Smooth muscle cell (in vitro differentiated cells): ENCODE results near the gene MICA. TPM values are rescaled to one million over a fixed set of nuclear protein-coding genes. Genes with fewer than 3 reads are reported as not detected.

Experiments used
- DNase-seq: peaks from one replicate; lab custom pipeline; 2025; ENCODE audit not compliant: unreplicated experiment; lab: John Stamatoyannopoulos, UW
- H2AFZ ChIP-seq: fragments of 200-600 bp; sonication (generic); 2 replicates; pipeline ENCODE4 v1.6.0; 2016; ENCODE audit warnings: antibody characterized with exemption, low read depth, mild to moderate bottlenecking
- H3F3A ChIP-seq: fragments of 200-600 bp; sonication (generic); 2 replicates; pipeline ENCODE4 v1.6.0; 2017; ENCODE audit warnings: antibody characterized with exemption, low read depth
- H3K27ac ChIP-seq: fragments of 200-600 bp; sonication (generic); 2 replicates; pipeline ENCODE4 v1.5.1; 2016; ENCODE audit warnings: low read depth, mild to moderate bottlenecking
- H3K27me3 ChIP-seq: fragments of 200-600 bp; sonication (generic); 2 replicates; pipeline ENCODE4 v1.6.1; 2016; ENCODE audit warnings: low read depth, mild to moderate bottlenecking
- H3K36me3 ChIP-seq: fragments of 200-600 bp; sonication (generic); 2 replicates; pipeline ENCODE4 v1.5.1; 2016; ENCODE audit warnings: low read depth
- H3K4me1 ChIP-seq: fragments of 200-600 bp; sonication (generic); 2 replicates; pipeline ENCODE4 v1.5.1; 2016; ENCODE audit warnings: low read depth
- H3K4me2 ChIP-seq: fragments of 200-600 bp; sonication (generic); 2 replicates; pipeline ENCODE4 v1.6.0; 2016; ENCODE audit warnings: mild to moderate bottlenecking
- H3K4me3 ChIP-seq: fragments of 200-600 bp; sonication (generic); 2 replicates; pipeline ENCODE4 v1.5.1; 2016; ENCODE audit warnings: mild to moderate bottlenecking
- H3K79me2 ChIP-seq: fragments of 200-600 bp; sonication (generic); 2 replicates; pipeline ENCODE4 v1.6.0; 2016; ENCODE audit warnings: low read depth, mild to moderate bottlenecking
- H3K9ac ChIP-seq: fragments of 200-600 bp; sonication (generic); 2 replicates; pipeline ENCODE4 v1.6.0; 2016; ENCODE audit warnings: low read depth
- H3K9me3 ChIP-seq: fragments of 200-600 bp; sonication (generic); replicated peaks from 2 replicates; pipeline ENCODE4 v1.5.1; 2016; ENCODE audit warnings: low read depth
- H4K20me1 ChIP-seq: fragments of 200-600 bp; sonication (generic); 2 replicates; pipeline ENCODE4 v1.6.0; 2016; ENCODE audit warnings: low read depth
- WGBS: methylation state at CpG from one replicate; pipeline ENCODE4 v1.1.7; 2016; ENCODE audit warnings: low lambda C conversion rate; 5-methylcytosine and 5-hydroxymethylcytosine counted together
- polyA plus RNA-seq: library from polyadenylated mRNA; unstranded; fragments of >200 nt; fragmentation: Nextera tagmentation; extraction: Ambion mirVana; gene quantifications from 2 replicates; pipeline ENCODE4 v1.2.1, GENCODE V29; 2016
- total RNA-seq: library from RNA; depleted of rRNA; stranded (reverse); fragments of >200 nt; gene quantifications from 2 replicates; pipeline ENCODE4 v1.2.3, GENCODE V29; 2014
- TF ChIP-seq, protein P1 (sequence below): fragments of 200-600 bp; sonication (generic); IDR thresholded peaks from 2 replicates; pipeline ENCODE4 v1.5.1; 2017; ENCODE audit warnings: borderline replicate concordance, mild to moderate bottlenecking, antibody characterized with exemption; ENCODE audit not compliant: insufficient read depth, poor library complexity, severe bottlenecking

The MICA gene
- total and polyA plus RNA-seq, 2 experiments from 2014 or later: 54.2 to 60.8 TPM

DNA sequence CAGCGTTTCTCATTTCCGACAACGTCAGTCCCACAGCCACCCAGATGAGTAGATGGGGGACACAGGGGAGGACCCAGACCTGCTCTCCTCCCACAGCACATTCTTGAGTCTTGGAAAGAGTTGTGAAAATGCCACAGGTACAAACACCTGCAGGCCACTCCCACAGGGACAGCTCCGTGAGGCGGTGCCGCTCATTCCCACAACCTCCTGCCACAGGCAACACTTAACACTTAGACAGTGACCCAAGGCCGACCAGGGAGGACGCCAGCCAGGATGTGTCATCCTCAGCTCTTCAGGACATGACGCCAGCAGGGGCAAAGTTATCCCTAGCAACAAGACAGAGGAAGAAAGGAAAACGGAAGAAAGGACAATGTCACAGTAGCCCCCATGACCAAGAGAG, 23.5 kb upstream of the MICA start:
- no peak for DNase-seq

DNA sequence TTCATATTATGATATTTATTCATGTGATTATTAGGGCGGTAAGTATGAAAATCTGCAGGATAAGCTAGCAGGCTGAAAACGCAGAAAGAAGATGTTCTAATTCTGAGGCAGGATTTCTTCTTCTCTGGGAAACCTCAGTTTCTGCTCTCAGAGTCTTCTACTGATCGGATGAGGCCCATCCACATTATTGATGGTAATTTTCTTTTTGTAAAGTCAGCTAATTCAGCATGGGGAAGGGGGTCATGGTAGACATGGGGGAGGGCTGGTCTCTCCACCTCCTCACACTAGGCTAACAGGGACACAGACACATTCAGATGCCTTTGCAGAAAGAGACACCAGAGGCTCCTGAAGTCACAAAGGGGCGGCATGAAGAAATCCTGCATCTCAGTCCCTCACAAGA, 21.7 kb upstream of the MICA start:
- H3K9ac ChIP-seq: no peak overlapping the region
- no peak for DNase-seq
- no peaks in the 10 kb centered on the region for H3K36me3 ChIP-seq
- 61% methylated on average over 4 of the region's 4 CpGs for WGBS
- no peak overlapping the region for H2AFZ ChIP-seq
- no peaks in the 10 kb centered on the region for H3K79me2 ChIP-seq
- TF ChIP-seq, protein P1, sequence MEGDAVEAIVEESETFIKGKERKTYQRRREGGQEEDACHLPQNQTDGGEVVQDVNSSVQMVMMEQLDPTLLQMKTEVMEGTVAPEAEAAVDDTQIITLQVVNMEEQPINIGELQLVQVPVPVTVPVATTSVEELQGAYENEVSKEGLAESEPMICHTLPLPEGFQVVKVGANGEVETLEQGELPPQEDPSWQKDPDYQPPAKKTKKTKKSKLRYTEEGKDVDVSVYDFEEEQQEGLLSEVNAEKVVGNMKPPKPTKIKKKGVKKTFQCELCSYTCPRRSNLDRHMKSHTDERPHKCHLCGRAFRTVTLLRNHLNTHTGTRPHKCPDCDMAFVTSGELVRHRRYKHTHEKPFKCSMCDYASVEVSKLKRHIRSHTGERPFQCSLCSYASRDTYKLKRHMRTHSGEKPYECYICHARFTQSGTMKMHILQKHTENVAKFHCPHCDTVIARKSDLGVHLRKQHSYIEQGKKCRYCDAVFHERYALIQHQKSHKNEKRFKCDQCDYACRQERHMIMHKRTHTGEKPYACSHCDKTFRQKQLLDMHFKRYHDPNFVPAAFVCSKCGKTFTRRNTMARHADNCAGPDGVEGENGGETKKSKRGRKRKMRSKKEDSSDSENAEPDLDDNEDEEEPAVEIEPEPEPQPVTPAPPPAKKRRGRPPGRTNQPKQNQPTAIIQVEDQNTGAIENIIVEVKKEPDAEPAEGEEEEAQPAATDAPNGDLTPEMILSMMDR: no peak
- H3K27me3 ChIP-seq: peaks cover 11% of the 10 kb centered on the region
- no peaks in the 10 kb centered on the region for H3F3A ChIP-seq
- no peak overlapping the region for H3K27ac ChIP-seq
- no peak overlapping the region for H3K4me2 ChIP-seq
- H3K4me1 ChIP-seq: no peaks in the 10 kb centered on the region
- no peaks in the 10 kb centered on the region for H4K20me1 ChIP-seq
- H3K4me3 ChIP-seq: no peak overlapping the region
- no peaks in the 10 kb centered on the region for H3K9me3 ChIP-seq

More for the DNA sequence above, 23.5 kb upstream of the MICA start:
- no peak overlapping the region for H3K4me2 ChIP-seq
- H2AFZ ChIP-seq: no peak overlapping the region
- H3K4me1 ChIP-seq: no peaks in the 10 kb centered on the region
- no peak overlapping the region for H3K27ac ChIP-seq
- peaks cover 14% of the 10 kb centered on the region for H3K27me3 ChIP-seq
- no peaks in the 10 kb centered on the region for H3K9me3 ChIP-seq
- H3K36me3 ChIP-seq: no peaks in the 10 kb centered on the region
- H3F3A ChIP-seq: no peaks in the 10 kb centered on the region
- WGBS: 62% methylated on average over 10 of the region's 10 CpGs
- TF ChIP-seq, protein P1: no peak
- no peak overlapping the region for H3K9ac ChIP-seq
- H3K4me3 ChIP-seq: no peak overlapping the region
- H4K20me1 ChIP-seq: no peaks in the 10 kb centered on the region
- no peaks in the 10 kb centered on the region for H3K79me2 ChIP-seq

GRCh38 chr6:31383149-31383548, 20.2 kb upstream of the MICA start:
- H3K79me2 ChIP-seq: no peaks in the 10 kb centered on the region
- H3K9me3 ChIP-seq: no peaks in the 10 kb centered on the region
- H4K20me1 ChIP-seq: no peaks in the 10 kb centered on the region
- no peak overlapping the region for H3K4me2 ChIP-seq
- no peak overlapping the region for H3K4me3 ChIP-seq
- WGBS: 58% methylated on average over 5 of the region's 5 CpGs
- TF ChIP-seq, protein P1: no peak
- no peaks in the 10 kb centered on the region for H3K4me1 ChIP-seq
- H2AFZ ChIP-seq: no peak overlapping the region
- H3K36me3 ChIP-seq: no peaks in the 10 kb centered on the region
- H3K27ac ChIP-seq: no peak overlapping the region
- H3K9ac ChIP-seq: no peak overlapping the region
- DNase-seq: no peak
- H3K27me3 ChIP-seq: peaks cover 5% of the 10 kb centered on the region
- no peaks in the 10 kb centered on the region for H3F3A ChIP-seq

GRCh38 chr6:31385041-31385440, 18.4 kb upstream of the MICA start:
- TF ChIP-seq, protein P1: no peak
- no peak overlapping the region for H3K27ac ChIP-seq
- DNase-seq: no peak
- no peak overlapping the region for H3K9ac ChIP-seq
- H3K4me2 ChIP-seq: no peak overlapping the region
- H3K36me3 ChIP-seq: no peaks in the 10 kb centered on the region
- H4K20me1 ChIP-seq: no peaks in the 10 kb centered on the region
- no peaks in the 10 kb centered on the region for H3K79me2 ChIP-seq
- H3K27me3 ChIP-seq: no peaks in the 10 kb centered on the region
- no peaks in the 10 kb centered on the region for H3K9me3 ChIP-seq
- no peak overlapping the region for H3K4me3 ChIP-seq
- WGBS: 77% methylated on average over 3 of the region's 3 CpGs
- no peaks in the 10 kb centered on the region for H3F3A ChIP-seq
- no peaks in the 10 kb centered on the region for H3K4me1 ChIP-seq
- no peak overlapping the region for H2AFZ ChIP-seq
